SIG-M5 (cell line): ENCODE measurements around the gene ABR.
"Not testable (repeated sequence)": the region's sequence is repeated elsewhere in the genome, so short reads cannot be mapped to it uniquely, and the experiment has no call there.

ENCODE experiments used
- DNase-seq: peaks from one replicate; lab custom pipeline; 2025; lab: John Stamatoyannopoulos, UW

Gene ABR

DNA sequence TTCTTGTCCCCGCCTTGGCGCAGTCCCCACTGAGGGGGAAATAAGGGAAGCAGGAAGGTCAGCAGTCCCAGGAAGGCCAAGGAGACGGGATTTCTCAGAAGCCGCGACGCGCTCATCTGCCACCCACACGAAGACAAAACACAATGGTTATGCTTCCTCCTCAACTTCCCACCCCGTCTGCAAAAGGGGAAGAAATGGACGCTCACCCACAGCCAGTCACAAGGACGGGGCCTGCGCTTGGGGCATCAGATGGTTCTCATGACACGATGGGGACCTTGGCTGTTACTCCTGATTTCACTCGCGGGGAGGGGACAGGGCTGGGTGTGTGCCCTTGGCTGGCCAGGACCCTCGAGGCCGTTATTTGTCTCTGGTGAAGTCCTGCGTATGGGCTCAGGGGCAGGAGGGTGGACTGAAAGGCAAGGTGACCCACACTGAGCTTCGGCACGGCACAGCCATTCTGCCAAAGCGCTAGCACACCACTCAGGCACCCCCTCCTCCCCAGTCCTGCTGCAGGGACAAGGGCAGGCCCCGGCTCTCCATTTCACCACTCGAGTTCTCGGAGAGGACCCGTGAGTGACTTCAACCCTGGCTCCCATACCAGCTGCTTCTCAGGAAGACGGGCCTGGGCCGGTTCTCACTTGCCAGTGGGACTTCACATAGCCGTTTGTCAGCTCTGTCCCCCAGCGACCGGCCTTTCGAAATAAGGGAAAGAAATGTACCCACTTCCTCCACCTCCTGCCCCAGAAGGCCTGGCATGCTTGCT lies 84.5 kb downstream of the ABR start:
- DNase-seq: no peak

DNA sequence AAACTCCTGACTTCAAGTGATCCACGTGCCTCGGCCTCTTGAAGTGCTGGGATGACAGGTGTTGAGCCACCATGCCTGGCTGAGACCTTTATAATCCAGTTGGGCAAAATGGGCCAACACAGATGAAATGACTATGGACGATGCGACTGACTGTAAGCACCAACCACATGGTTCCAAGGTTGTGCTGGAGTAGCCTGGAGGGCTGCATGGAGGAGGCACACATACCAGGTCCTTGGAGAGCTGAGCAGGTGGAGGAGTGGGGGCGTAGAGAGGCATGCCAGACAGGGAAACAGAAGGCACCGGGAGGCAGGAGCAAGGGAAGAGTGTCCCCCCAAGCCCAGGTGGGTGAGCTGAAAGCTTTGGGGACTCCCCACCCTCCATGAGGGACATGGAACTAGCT lies 85.2 kb downstream of the ABR start:
- DNase-seq: no peak

DNA sequence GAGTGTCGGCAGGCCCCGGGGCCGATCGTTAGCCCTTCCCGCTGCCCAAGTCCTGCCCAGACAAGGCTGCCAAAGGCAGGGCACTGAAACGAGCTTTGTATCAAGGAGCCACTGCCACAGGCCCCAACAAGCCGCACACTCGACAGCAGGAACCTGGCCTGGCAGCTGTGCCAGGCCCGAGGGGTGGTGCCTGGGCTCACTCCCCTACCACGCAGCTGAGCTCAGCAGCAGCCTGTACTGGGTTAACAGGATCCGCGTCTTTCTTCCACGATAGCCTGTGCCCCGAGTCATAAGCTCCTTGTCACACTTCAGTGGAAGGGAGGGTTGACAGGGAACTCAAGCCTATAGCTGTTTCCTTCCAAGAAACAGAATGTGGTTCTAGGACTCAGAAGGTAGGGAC lies 87.9 kb downstream of the ABR start:
- DNase-seq: no peak

DNA sequence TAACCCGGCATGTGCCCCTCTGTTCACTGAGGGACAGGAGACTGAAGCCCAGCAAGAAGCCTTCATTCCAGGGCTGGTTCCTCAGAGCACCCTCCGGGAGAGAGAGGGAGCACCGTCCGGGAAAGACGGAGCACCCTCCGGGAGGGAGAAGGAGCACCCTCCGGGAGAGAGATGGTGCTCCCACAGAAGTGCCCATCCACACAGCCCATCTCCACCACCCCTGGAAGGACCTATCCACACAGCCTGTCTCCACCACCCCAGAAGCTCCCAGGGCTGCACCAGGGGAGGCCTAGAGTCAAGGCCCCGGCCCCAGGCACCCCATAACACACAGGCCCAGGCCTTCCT lies 88.6 kb downstream of the ABR start:
- no peak for DNase-seq

DNA sequence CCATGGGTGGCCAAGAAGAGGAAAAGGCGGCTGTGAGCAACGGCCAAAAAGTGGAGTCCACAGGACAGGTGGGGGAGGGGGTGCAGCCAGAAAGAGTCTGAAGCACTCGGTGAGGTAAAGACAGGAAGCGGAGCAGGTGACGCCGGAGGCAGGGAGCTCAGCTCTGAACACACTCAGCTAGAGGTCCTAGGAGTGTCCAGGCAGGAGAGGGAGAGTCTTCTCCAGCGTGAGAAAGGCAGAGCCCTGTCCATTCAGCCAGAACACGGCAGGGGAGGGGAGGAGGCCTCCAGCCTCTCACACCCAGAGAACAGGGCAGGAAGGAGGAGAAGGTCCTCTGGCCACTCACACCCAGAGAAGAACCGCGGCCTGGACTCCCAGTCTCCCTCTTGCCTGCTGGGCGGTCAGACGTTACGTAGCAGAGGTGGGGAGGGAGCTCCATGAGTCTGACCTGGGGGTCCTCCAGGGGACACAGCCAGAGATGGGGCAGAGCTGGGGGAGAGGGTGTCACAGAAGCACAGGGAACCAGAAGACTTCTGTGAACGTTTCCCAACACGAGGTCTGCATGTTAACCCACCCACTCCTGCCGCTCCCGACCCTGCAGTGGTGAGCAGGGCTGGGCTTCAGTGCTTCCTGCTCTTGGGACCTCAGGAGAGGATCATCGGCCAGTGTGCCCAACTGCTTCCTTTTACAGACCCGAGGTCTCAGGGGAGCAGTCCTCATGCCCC lies 89.2 kb downstream of the ABR start:
- no peak for DNase-seq

DNA sequence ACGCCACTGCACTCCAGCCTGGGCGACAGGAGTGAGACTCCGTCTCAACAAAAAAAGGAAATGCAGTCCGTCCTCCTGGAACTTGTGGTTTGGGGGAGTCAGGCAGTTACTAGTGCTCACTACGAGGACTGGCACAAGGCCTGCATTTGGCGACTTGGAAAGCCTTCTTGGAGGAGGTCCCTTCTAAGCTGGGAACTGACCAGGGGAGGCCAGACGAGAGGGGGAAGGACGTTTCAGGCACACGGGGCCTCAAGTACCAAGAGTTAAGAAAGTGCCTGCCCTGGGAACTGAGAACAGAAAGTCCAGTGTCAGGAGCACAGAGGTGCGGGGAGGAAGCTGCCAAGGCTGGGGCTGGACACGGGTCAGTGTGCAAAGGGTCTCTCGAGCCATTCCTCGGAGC lies 89.9 kb downstream of the ABR start:
- DNase-seq: no peak

DNA sequence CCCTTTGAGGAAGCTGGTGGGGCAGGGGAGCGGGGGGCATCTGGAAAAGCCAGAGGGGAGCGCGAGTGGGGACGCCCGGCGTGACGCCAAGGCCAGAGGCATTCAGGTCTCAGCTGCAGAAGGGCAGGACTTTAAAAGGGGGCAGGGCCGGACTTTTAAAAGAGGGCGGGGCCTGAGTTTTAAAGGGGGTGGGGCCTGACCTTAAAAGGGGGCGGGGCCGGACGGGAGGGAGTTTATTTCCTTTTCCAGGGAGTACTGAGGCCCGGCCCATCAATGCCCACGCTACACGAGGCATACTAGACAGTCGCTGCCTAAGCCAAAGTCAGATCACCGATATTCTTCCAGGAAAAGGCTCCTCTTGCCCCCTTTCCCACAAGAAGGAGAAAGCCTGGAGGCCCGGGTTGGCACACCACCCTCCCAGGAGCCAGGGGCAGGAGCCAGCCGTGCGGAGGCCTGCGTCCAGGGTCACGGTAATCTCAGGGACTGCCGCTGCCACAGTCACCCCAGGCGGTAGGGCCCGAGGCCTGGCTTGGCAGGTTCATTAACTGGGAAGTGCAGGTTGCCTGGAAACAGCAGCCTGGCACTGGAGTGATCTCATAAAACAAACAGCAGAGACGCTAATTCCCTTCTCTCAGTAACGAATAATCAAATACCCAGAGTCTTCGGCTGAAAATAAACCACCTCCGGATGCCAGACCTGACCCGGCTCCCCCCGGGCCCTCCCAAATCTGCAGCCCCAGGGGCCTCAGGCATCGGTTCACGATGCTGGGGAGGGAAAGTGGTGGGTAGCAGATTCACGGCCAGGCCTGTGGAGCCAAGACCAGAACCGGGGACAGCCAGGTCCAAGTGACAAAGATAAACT lies 92.2 kb downstream of the ABR start:
- DNase-seq: no peak

DNA sequence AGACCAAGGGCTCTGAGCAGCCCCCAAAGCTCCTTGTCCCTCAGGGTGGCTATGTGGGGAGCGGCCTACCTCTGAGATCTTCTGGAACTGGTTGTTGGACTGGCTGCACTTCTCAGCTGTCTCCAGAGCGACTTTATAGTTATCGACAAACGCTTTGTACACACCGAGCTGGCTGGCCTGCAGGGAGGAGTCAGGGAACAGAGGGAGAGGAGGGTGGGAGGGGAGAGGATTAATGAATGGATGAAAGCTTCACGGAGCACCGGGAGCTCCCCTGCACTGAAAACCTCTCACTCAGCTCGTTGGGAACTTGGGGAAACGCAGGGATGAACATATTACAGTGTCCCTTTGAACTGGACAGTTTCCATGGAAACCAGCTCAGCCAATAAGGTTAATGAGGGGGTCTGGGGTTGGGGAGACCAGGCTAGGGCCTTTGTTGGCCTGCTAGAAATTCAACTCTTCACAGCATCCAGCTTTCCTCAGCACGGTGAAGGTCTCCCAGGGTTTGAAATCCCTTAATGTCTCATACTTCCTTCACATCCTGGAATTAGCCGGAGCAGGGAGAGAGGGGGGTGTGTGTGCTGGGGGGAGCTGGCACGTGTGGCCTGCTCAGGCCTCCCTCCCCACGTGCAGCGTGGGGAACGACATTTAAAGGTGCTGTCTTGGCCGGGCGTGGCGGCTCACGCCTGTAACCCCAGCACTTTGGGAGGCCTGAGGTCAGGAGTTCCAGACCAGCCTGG lies 96.2 kb downstream of the ABR start:
- DNase-seq: no peak

DNA sequence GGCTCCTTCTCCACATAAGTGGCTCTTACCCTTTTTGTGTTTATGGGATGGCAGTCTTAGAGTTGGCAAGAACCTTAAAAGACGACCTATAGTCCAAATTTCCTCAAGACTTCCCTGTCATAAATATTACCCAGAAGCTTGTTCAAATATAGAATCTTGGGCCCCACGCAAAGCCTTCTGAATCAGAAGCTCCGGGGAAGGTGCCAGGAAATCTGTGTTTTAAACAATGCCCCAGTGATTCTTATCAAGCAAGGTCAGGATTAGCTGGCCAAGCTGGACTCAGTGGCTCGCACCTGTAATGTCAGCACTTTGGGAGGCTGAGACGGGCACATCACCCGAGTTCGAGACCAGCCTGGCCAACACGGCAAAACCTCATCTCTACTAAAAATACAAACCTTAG lies 97.2 kb downstream of the ABR start:
- DNase-seq: no peak

DNA sequence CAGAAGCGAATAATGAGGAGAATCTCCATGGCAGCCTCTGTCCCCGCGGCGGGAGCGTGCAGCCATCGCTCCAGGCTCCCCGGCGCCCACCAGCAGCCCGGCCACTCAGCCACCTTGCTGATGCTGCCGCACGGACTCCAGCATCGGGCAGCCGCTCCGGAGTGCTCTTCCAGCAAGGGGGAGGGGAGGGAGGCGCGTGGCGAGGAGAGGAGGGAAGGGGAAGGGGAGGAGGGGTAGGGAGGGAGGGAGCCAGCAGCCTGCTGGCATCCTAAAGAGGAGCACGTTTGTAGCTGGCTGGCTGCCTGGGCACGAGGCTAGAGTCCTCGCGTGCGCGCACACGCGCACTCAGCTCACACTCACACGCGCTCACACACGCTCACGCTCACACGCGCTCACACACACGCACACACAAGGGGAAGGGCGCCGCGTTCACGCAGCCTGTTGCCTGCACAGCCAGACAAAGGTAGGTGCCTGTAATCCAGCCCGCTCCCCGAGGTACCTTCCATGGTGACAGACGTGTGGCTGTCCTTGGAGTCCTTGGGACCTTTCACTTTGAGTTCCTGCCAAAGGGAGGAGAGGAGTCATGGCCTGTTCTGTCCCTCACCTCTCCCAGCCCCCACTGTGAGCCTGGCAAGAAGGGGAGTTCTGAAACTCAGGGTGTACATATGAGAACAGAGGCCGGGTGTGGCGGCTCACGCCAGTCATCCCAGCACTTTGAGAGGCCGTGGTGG lies 100.8 kb downstream of the ABR start:
- DNase-seq: no peak

DNA sequence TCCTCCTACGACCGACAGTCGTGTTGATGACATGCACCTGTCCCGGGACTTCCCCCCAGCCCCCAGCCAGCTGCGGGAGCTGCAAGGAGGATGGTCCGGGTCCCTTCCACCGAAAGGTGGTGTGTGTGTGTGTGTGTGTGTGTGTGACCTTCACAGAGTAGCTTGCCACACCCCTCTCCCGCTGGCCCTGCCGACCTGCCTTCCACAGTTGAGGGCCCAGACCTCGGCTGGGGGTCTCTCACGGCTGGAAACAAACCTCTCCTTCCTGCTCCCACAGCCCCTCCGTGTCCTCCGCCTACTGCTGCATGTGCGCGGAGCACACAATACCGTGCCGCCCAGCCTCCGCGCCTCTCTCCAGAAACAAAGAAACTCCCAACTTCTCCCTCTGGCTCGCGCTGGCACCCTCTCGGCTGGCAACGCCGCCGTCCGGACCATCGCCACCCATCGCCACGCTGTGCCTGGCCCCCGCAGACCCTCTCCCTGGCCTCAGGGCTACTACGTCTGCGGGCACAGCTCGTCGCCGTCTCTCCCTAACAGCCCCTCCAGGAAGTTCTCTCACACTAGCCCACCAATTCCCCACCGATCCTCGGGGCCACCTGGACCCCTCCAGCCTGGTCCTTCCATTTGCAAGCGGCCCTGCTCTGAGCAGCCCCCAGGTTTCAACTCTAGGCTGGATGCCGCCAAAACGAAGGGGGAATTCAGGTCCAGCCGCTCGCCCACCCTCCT lies 101.6 kb downstream of the ABR start:
- DNase-seq: no peak

DNA sequence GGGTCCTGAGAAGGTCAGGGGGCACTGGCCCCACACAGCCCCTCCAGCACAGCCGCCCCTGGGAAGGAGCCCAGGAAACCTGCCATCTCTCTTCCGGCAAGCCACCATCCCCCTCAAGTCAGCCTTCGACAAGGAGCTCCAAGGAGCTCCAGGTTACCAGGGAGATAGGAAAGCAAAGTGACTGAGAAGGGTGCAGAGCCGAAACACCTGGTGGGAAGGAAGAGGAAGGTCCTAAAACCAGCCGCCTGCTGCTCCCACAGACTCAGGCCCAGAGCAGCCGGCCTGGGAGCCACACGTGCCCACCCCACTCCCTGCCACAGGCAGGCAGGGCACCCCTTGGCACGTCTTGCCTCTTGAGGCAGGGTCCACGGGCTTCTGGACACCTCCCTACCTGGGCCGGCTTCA lies 102.2 kb downstream of the ABR start:
- DNase-seq: no peak

DNA sequence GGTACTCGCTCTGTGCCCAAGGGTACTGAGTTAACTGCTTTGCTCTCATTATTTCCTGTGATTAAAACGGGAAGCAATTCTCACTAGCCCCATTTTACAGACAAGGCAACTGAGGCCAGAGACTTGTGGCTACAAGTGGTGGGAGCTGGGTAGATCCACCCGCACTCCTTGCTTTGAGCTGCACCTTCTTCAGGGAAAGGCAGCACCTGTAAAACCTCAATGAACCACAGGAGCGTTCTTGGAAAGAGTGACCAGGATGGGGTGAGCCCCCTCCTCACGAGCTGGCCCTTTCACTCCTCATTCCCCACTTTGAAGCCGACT lies 102.8 kb downstream of the ABR start:
- no peak for DNase-seq

DNA sequence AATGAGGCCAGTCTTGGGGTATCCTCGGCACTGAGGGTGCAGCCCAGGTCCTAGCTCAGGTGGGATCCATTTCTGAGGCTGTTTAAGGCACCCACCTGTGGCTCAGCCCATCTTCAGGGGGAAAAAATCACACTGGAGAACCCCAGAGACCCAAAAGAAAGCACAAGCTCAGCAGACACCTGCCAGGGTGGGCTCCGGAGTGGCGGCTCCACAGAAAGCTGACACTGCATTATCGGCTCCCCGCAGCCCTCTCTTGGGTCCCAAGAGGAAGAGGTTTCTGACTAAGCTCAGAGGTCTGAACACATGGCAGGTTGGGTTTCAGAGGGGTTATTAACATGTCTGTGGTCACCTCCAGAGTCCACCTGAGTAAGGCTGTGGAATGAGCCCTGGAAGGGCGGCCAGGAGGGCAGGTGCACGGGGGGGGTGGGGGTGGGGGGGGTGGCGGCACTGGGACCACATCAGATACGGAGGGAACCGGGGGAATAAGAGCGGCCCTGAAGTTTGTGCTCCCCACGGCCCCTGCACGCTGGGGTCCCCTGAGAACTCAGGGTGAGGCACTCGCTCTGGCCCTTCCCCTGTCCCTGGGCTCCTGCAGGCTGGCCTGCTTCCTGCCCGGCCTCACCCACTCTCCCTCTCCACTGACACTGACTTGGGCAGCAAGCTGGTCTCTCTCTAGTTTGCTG lies 103.3 kb downstream of the ABR start:
- no peak for DNase-seq

DNA sequence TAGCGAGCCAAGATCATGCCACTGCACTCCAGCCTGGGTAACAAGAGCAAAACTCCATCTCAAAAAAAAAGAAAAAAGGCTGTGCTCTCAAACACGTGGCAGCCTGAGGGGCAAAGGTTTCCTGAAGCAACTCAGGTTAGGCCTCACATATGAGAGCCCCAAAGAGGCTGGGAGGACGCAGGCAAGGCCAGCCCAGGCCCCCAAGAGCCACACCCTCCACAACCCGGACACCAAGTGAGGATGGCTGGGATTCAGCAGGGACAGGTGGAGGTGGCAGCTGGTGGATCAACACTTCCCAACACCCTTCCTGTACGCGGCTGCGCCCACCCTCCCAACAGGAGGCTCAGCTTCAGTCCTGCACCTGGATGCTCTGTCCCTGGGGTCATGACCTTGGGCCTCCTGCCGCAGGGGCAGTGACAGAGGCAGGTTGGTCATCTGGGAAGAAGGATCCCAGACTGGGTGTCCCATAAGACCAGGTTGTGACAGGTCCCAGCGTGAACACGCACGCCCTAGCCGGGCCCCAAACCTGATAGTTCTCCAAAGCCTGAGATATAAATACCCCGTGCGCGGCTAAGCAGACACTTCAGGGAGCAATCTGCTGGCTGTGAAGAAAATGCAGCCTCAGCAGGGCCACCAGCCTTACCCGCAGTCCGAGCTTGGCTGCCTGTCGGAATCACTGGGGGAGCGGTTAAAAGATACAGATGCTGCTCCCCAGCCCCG lies 104.7 kb downstream of the ABR start:
- no peak for DNase-seq

DNA sequence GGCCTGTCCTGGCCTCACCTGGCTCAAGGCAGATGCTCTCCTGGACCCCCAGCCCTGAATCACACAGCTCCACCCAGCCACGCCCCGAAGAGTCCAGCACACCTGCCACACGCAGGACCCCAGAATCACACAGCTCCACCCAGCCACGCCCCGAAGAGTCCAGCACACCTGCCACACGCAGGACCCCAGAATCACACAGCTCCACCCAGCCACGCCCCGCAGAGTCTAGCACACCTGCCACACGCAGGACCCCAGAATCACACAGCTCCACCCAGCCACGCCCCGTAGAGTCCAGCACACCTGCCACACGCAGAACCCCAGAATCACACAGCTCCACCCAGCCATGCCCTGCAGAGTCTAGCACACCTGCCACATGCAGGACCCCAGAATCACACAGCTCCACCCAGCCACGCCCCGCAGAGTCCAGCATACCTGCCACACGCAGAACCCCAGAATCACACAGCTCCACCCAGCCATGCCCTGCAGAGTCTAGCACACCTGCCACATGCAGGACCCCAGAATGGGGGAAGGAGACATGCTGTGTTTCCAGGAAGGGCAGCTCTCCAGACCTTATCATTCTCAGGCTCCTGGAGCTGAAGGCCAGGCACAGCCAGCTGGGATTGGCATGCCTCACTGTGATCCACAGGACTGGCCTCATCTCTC lies 105.7 kb downstream of the ABR start:
- DNase-seq: not testable (repeated sequence)

DNA sequence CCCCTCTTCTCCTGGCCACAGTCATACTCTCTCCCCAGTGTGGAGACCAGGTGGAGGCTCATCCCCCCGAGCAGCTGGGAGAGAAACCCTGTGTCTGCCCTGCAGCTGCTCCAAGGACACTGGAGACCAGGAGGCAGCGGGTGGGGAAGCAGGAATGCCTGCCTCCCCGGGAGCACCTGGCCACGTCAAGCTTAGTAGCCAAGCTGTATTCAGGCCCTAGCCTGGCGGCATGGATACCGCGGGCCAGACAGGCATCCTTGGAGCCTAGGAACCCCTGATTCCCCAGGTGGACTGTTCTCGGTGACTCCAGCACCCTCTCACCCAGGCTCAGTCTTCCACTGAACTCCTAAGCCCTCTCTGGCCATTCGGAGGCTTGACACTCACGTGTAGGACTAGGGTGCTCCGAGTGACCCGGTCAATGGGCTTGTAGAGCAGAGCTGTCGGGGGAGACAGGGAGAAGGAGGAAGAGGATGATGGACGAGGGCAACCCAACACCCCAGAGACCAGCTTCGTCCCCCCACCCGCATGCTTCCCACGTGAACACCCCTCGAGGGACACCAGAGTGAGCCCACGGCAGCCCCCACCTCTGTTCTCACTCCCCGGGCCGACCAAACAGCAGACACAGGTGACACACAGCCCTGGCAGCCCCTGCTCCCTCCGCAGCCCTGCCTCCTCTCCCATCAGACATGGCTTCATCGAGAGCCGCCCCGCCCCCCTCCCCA lies 106.4 kb downstream of the ABR start:
- DNase-seq: no peak

DNA sequence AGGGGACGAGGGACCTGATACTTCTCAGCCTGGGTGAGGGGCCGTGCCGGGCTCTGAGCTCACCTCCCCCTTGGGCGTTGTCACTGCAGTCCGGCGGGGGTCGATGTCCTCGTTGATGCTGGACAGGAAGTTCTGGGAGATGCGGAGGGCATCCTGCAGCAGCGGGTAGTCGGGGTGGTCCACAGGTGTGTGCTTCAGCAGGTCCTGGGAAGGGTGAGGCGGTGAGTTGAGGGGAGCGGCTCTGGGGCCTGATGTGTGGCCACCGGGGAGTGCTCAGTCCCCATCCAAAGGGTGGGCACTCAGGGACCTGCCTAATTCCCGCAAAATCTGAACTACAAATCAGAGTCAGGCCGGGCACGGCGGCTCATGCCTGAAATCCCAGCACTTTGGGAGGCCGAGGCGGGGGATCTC lies 107.2 kb downstream of the ABR start:
- DNase-seq: no peak
